Measurements from ENCODE around the gene KMT5C.

GRCh38 chr19:55368106-55368505, 28.4 kb downstream of the KMT5C start:
- no peak for TF ChIP-seq POLR2AphosphoS5 (IDR thresholded peaks at IDR 0.05; ENCODE audit: low read depth, low read length)
- no peak for TF ChIP-seq POLR2A (IDR thresholded peaks at IDR 0.05; ENCODE audit: low read depth, low read length)
- TF ChIP-seq TAF1 (IDR thresholded peaks at IDR 0.05; ENCODE audit: borderline replicate concordance, low read depth, low read length): no peak
